Right forelimb (tissue), 1 donor: ENCODE measurements around the gene POM121L2.
"Not testable (repeated sequence)": the region's sequence is repeated elsewhere in the genome, so short reads cannot be mapped to it uniquely, and the experiment has no call there.

Experiments
- DNase-seq: peaks from one replicate; pipeline ENCODE4 v3.0.0-alpha.2; 2018

POM121L2 gene

GRCh38 chr6:27293436-27294098 lies 18.5 kb downstream of the POM121L2 start:
- DNase-seq = no peak

- no peak for DNase-seq
These were observed 21.2 kb downstream of the POM121L2 start for GRCh38 chr6:27290850-27291208.

DNA sequence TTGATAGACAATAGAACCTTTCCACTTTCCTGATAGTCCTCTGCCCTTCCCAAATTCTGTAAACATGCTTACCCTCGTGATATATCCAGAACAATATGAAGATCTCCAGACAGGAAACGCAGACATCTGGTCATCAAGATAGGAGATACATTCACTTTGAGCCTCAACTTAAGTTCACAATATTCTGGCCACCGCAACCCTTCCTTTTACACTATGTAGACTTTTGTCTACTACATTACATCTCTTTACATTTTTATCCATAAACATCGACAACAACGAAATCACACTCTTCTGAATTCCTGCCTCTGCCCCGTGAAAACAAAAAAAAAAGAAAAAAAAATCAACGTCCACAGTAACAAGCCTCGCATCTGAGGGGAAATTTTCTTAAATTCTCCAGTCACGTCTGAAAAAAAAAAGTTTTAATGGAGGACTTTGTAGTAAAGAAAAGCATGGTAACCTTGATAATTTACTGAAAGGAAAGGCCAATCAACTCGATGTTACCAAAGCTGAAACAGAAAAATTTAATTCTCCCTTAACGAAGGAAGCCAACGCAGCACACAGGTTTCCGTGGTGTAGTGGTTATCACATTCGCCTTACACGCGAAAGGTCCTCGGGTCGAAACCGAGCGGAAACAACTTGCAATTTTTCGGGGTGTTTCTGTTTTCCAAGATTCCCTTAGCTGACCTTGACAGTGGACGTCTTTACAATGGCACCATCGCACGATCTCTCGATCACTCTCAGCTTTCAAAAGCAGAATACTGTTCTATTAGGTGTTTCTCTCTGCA lies 21.8 kb downstream of the POM121L2 start:
- DNase-seq = no peak

- DNase-seq = no peak
These were observed 23.7 kb downstream of the POM121L2 start for GRCh38 chr6:27288136-27289044.

DNA sequence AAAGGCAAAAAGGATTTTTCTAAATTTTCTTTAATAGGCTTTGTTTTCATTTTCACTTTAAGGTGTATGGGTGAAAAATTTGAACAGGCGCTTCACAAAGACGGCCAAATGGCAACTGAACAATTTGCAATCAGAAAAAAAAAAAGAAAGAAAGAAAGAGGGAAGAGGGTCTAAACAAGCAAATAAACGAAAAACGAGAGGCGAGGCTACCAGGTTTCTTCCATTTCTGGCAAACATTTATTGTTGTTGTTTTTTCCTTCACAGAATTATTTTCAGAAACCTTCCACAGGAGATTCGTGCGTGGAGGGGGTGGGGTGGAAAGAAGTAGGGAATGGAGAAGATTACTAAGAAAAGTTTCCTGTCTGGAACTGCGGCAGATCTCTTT lies 24.3 kb downstream of the POM121L2 start:
- DNase-seq = no peak

DNA sequence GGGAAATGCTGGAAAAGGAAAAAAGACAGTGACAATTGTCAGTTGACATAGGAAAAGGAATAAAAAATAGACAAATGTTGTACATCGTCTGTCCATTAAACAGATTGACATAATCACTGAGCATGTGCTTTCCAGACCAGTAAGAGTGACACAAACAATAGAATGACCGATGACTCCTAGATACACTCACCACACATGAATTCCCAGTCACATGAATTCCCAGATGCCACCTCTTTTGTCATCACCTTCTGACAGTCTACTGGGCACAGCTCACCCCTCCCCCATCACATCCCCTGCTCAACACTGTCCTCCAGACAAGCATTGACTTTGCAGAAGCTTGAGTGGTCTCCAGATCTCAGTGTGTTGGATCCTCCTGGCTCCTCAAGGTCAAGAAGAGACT lies 25.9 kb downstream of the POM121L2 start:
- DNase-seq = no peak

- no peak for DNase-seq
These were observed 28.8 kb downstream of the POM121L2 start for GRCh38 chr6:27283279-27283678.

DNA sequence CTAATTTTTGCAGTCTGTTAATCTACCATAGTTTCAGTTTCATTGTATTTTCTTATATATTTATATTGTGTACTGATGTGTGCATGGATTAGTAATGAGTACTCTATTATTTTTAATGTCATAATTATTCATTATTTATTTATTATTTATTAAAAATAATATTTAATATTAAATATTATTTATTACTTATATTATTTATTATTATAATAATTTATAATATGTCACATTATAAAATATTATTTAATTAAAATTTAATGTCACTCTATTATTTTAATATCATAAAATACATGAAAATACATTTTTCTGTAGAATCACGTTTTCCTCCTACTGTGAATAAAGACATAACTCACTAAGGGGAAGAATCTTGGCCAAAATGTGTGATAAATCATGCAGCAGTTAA lies 30.5 kb downstream of the POM121L2 start:
- no peak for DNase-seq

GRCh38 chr6:27281105-27281539 lies 31.0 kb downstream of the POM121L2 start:
- no peak for DNase-seq

- no peak for DNase-seq
These were observed 31.5 kb downstream of the POM121L2 start for GRCh38 chr6:27280540-27281000.

DNA sequence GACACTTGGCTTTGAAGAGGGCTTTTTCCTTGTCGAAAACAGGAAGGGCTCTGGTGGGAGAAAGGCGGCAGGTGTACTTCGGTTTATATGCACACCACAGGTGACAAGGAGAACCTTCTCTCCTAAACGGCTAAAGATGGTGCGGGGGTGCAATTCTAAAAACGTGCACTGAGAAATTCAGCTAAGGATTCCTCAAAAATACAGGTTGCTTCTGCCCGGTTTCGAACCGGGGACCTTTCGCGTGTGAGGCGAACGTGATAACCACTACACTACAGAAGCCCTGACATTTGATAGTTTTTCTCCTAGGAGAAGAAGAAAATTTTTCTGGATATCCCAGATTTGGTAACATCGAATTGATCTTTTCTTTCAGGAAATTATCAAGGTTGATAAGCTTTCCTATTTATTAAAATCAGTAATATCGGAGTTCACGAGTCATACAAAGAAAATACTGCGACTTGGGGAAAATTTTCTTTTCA lies 32.0 kb downstream of the POM121L2 start:
- no peak for DNase-seq

- DNase-seq = no peak
These were observed 32.5 kb downstream of the POM121L2 start for GRCh38 chr6:27279513-27280063.

GRCh38 chr6:27275025-27275956 lies 36.8 kb downstream of the POM121L2 start:
- no peak for DNase-seq

- DNase-seq = no peak
These were observed 38.3 kb downstream of the POM121L2 start for GRCh38 chr6:27273783-27274182.

- no peak for DNase-seq
These were observed 43.3 kb downstream of the POM121L2 start for GRCh38 chr6:27268803-27269202.

DNA sequence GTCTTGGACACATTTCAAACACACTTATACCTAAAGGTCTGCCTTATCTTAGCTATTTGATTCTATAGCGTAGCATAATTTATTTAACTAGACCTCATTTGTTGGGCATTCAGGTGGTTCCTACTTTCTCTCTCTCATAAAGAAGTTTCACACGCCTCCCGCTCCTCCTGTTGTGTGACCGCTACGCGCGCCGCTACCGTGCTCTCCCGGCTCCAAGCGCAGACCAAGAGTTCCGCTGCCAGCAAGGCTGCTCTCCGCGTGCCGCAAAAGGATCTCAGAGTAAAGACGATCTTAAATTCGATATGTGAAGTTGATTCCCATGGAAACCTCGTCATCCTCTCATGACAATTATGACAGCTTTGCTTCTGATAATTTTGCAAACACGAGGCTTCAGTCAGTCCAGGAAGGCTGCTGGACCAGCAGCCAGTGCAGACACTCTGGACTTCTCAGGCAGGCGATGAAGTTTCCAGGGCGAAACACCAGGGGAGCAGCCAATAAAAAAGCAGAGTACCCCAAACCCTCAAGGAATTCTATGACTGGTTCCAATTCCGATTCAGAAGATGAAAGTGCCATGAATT lies 44.1 kb downstream of the POM121L2 start:
- no peak for DNase-seq

GRCh38 chr6:27267003-27267402 lies 45.1 kb downstream of the POM121L2 start:
- DNase-seq = not testable (repeated sequence)

- DNase-seq = no peak
These were observed 48.2 kb downstream of the POM121L2 start for GRCh38 chr6:27263886-27264285.

DNA sequence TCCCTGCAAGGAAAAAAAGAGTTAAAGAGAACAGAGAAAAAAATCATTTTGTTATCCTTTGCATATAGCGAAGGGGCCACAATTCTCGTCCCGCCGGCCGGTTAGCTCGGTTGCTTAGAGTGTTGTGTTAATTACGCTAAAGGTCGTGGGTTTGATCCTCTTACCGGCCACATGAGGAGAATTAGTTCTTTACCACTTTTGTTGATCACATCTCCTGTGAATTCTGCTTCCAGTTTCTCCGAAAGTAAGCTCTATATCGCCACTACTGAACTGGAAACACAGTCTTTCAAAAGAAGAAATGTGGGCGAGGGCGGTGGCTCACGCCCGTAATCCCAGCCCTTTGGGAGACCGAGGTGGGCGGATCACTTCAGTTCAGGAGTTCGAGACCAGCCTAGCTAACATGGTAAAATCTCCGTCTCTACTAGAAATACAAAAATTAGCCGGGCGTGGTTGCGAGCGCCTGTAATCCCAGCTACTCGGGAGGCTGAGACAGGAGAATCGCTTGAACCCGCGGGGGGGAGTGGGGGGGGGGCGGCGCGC lies 51.2 kb downstream of the POM121L2 start:
- no peak for DNase-seq

GRCh38 chr6:27260369-27260768 lies 51.7 kb downstream of the POM121L2 start:
- no peak for DNase-seq
